SK-N-SH treated with all-trans-retinoic acid at 6 μM for 48 hours (cell line): Measurements from ENCODE around the gene PPL.

Experiments used
- ATAC-seq: fragments of 200-7000 bp; cut with Tn5 transposase; 3 replicates; pipeline ENCODE4 v1.9.1; 2020; ENCODE audit warnings: mild to moderate bottlenecking, moderate library complexity
- ARNTL ChIP-seq: fragments of 450-650 bp; formaldehyde crosslinking; IDR thresholded peaks from 2 replicates; pipeline ENCODE4 v1.5.0; 2020; ENCODE audit warnings: low read depth, mild to moderate bottlenecking, moderate library complexity, borderline replicate concordance
- BACH2 ChIP-seq: fragments of 250-450 bp; sonication (Bioruptor Pico); IDR thresholded peaks from 2 replicates; pipeline ENCODE4 v1.9.0; 2021; ENCODE audit warnings: mild to moderate bottlenecking, borderline replicate concordance
- CSDC2 ChIP-seq: fragments of 250-450 bp; sonication (Bioruptor Pico); IDR thresholded peaks from 2 replicates; pipeline ENCODE4 v1.5.0; 2020; ENCODE audit warnings: mild to moderate bottlenecking, moderate library complexity
- ESRRG ChIP-seq: fragments of 250-450 bp; sonication (Bioruptor Pico); IDR thresholded peaks from 2 replicates; pipeline ENCODE4 v1.6.1; 2021; ENCODE audit warnings: mild to moderate bottlenecking
- GLIS3 ChIP-seq: fragments of 250-450 bp; sonication (Bioruptor Pico); IDR thresholded peaks from 2 replicates; pipeline ENCODE4 v1.5.0; 2020; ENCODE audit warnings: mild to moderate bottlenecking, moderate library complexity
- ISL1 ChIP-seq: fragments of 250-450 bp; sonication (Bioruptor Pico); IDR thresholded peaks from 2 replicates; pipeline ENCODE4 v2.1.2; 2022; ENCODE audit warnings: mild to moderate bottlenecking, moderate library complexity
- OSR1 ChIP-seq: fragments of 250-450 bp; sonication (Bioruptor Pico); IDR thresholded peaks from 2 replicates; pipeline ENCODE4 v1.8.0; 2022; ENCODE audit warnings: moderate library complexity, mild to moderate bottlenecking, inconsistent platforms
- PPARA ChIP-seq: fragments of 250-450 bp; sonication (Bioruptor Pico); IDR thresholded peaks from 2 replicates; pipeline ENCODE4 v1.5.0; 2020; ENCODE audit warnings: mild to moderate bottlenecking, borderline replicate concordance
- RARB ChIP-seq: fragments of 250-450 bp; sonication (Bioruptor Pico); IDR thresholded peaks from 2 replicates; pipeline ENCODE4 v1.8.0; 2021; ENCODE audit warnings: mild to moderate bottlenecking, moderate library complexity
- SNAI2 ChIP-seq: fragments of 250-450 bp; sonication (Bioruptor Pico); IDR thresholded peaks from 2 replicates; pipeline ENCODE4 v1.5.0; 2020; ENCODE audit warnings: mild to moderate bottlenecking, moderate library complexity
- TCF4 ChIP-seq: fragments of 250-450 bp; sonication (Bioruptor Pico); IDR thresholded peaks from 2 replicates; pipeline ENCODE4 v1.8.0; 2021; ENCODE audit warnings: mild to moderate bottlenecking, moderate library complexity, borderline replicate concordance
- TOX ChIP-seq: fragments of 250-450 bp; sonication (Bioruptor Pico); IDR thresholded peaks from 2 replicates; pipeline ENCODE4 v1.8.0; 2021; ENCODE audit warnings: mild to moderate bottlenecking, moderate library complexity, borderline replicate concordance
- ZC3H10 ChIP-seq: fragments of 250-450 bp; sonication (Bioruptor Pico); IDR thresholded peaks from 2 replicates; pipeline ENCODE4 v1.5.1; 2021; ENCODE audit warnings: mild to moderate bottlenecking, moderate library complexity
- ZFP3 ChIP-seq: fragments of 250-450 bp; sonication (Bioruptor Pico); IDR thresholded peaks from 2 replicates; pipeline ENCODE4 v1.5.0; 2020; ENCODE audit warnings: mild to moderate bottlenecking, moderate library complexity
- ZFP30 ChIP-seq: fragments of 450-650 bp; formaldehyde crosslinking; IDR thresholded peaks from 2 replicates; pipeline ENCODE4 v1.5.0; 2022; ENCODE audit warnings: mild to moderate bottlenecking, moderate library complexity
- ZNF565 ChIP-seq: fragments of 450-650 bp; formaldehyde crosslinking; conservative IDR thresholded peaks from 2 replicates; pipeline ENCODE4 v1.5.0; 2020; ENCODE audit warnings: low read depth, mild to moderate bottlenecking, moderate library complexity
- ZNF70 ChIP-seq: fragments of 450-650 bp; formaldehyde crosslinking; IDR thresholded peaks from 2 replicates; pipeline ENCODE4 v1.5.0; 2020; ENCODE audit warnings: mild to moderate bottlenecking, moderate library complexity
- ZNF8 ChIP-seq: fragments of 450-650 bp; formaldehyde crosslinking; IDR thresholded peaks from 2 replicates; pipeline ENCODE4 v1.5.0; 2020; ENCODE audit warnings: mild to moderate bottlenecking, moderate library complexity
- TF ChIP-seq, protein P1 (sequence below): fragments of 250-450 bp; sonication (Bioruptor Pico); IDR thresholded peaks from 2 replicates; pipeline ENCODE4 v1.5.1; 2020; ENCODE audit warnings: low read depth, mild to moderate bottlenecking, moderate library complexity
- TF ChIP-seq, protein P2 (sequence below): fragments of 250-450 bp; sonication (Bioruptor Pico); IDR thresholded peaks from 2 replicates; pipeline ENCODE4 v1.5.1; 2021; ENCODE audit warnings: mild to moderate bottlenecking, moderate library complexity
- TF ChIP-seq, protein P3 (sequence below): fragments of 250-450 bp; sonication (Bioruptor Pico); IDR thresholded peaks from 2 replicates; pipeline ENCODE4 v1.8.0; 2020; ENCODE audit warnings: mild to moderate bottlenecking, moderate library complexity, borderline replicate concordance
- TF ChIP-seq, protein P4 (sequence below): fragments of 250-450 bp; sonication (Bioruptor Pico); IDR thresholded peaks from 2 replicates; pipeline ENCODE4 v1.8.0; 2021; ENCODE audit warnings: low read depth, mild to moderate bottlenecking, moderate library complexity, borderline replicate concordance
- TF ChIP-seq, protein P5 (sequence below): fragments of 250-450 bp; sonication (Bioruptor Pico); IDR thresholded peaks from 2 replicates; pipeline ENCODE4 v1.5.0; 2020; ENCODE audit warnings: mild to moderate bottlenecking, moderate library complexity

PPL gene

DNA sequence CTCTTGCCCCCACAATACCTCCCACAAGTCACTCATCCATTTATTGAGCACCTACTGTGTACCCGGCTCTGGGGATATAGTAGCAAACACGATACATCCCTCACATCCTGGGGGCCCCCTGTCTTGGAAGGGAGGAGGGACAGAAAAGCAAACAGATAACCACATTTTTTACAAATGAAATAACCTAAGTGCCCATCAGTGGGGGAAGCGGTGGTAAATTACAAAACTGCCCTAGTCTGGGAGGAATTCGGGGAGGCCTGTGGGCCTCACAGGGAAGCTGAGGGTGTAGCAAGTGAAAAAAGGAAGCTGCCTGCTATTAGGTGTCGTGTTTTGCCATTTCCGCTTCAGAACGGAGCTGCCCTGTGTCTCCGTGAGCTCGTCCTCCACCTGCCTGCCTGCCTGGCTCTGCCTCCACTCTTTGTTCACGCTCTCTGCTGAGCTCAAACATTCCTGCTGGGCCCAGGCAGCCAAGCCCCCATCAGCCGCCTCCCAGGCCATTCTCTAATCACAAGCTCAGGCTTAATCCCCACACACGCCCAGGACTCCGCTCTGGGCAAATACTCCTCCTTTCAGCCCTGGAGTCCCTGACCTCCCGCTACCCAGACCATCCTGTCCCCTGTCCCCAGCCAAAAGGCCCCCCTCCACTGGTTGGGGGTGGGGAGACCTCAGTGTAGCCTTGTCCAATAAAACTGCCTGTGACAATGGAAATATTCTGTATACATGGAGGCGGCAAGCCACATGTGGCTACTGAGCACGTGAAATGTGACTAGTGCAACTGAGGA lies 11.0 kb upstream of the PPL start:
- no peak for ATAC-seq
- TF ChIP-seq, protein P1, sequence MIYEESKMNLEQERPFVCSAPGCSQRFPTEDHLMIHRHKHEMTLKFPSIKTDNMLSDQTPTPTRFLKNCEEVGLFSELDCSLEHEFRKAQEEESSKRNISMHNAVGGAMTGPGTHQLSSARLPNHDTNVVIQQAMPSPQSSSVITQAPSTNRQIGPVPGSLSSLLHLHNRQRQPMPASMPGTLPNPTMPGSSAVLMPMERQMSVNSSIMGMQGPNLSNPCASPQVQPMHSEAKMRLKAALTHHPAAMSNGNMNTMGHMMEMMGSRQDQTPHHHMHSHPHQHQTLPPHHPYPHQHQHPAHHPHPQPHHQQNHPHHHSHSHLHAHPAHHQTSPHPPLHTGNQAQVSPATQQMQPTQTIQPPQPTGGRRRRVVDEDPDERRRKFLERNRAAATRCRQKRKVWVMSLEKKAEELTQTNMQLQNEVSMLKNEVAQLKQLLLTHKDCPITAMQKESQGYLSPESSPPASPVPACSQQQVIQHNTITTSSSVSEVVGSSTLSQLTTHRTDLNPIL: no peak
- TF ChIP-seq ZC3H10 (CRISPR knock-in tag) (no peak), PPARA (CRISPR knock-in tag) (no peak), CSDC2 (CRISPR knock-in tag) (no peak), SNAI2 (CRISPR knock-in tag) (no peak), GLIS3 (no peak), ZNF70 (no peak), RARB (no peak), TCF4 (CRISPR knock-in tag) (no peak), ARNTL (CRISPR knock-in tag) (no peak), ZFP3 (CRISPR knock-in tag) (no peak), BACH2 (CRISPR knock-in tag) (no peak), ZNF565 (no peak), ZNF8 (no peak), ZFP30 (CRISPR knock-in tag) (no peak), ISL1 (CRISPR knock-in tag) (no peak), OSR1 (CRISPR knock-in tag) (no peak)
- TF ChIP-seq, protein P2, sequence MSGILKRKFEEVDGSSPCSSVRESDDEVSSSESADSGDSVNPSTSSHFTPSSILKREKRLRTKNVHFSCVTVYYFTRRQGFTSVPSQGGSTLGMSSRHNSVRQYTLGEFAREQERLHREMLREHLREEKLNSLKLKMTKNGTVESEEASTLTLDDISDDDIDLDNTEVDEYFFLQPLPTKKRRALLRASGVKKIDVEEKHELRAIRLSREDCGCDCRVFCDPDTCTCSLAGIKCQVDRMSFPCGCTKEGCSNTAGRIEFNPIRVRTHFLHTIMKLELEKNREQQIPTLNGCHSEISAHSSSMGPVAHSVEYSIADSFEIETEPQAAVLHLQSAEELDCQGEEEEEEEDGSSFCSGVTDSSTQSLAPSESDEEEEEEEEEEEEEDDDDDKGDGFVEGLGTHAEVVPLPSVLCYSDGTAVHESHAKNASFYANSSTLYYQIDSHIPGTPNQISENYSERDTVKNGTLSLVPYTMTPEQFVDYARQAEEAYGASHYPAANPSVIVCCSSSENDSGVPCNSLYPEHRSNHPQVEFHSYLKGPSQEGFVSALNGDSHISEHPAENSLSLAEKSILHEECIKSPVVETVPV: no peak
- TF ChIP-seq, protein P3, sequence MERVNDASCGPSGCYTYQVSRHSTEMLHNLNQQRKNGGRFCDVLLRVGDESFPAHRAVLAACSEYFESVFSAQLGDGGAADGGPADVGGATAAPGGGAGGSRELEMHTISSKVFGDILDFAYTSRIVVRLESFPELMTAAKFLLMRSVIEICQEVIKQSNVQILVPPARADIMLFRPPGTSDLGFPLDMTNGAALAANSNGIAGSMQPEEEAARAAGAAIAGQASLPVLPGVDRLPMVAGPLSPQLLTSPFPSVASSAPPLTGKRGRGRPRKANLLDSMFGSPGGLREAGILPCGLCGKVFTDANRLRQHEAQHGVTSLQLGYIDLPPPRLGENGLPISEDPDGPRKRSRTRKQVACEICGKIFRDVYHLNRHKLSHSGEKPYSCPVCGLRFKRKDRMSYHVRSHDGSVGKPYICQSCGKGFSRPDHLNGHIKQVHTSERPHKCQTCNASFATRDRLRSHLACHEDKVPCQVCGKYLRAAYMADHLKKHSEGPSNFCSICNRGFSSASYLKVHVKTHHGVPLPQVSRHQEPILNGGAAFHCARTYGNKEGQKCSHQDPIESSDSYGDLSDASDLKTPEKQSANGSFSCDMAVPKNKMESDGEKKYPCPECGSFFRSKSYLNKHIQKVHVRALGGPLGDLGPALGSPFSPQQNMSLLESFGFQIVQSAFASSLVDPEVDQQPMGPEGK (CRISPR knock-in tag): no peak
- TF ChIP-seq, protein P4, sequence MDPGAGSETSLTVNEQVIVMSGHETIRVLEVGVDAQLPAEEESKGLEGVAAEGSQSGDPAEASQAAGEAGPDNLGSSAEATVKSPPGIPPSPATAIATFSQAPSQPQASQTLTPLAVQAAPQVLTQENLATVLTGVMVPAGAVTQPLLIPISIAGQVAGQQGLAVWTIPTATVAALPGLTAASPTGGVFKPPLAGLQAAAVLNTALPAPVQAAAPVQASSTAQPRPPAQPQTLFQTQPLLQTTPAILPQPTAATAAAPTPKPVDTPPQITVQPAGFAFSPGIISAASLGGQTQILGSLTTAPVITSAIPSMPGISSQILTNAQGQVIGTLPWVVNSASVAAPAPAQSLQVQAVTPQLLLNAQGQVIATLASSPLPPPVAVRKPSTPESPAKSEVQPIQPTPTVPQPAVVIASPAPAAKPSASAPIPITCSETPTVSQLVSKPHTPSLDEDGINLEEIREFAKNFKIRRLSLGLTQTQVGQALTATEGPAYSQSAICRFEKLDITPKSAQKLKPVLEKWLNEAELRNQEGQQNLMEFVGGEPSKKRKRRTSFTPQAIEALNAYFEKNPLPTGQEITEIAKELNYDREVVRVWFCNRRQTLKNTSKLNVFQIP (CRISPR knock-in tag): no peak

DNA sequence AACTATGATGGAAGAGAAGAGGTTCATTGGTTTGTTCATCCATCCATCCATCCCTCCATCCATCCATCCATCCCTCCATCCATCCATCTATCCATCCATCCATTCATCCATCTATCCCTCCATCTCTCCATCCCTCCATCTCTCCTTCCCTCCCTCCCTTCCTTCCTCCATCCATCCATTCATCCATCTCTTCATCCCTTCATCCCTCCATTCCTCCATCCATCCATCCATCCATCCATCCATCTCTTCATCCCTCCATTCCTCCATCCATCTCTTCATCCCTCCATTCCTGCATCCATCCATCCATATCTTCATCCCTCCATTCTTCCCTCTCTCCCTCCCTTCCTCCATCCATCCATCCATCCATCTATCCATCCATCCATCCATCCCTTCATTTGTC lies 10.0 kb upstream of the PPL start:
- TF ChIP-seq ZNF565 (no peak), ZNF70 (no peak), RARB (no peak), ESRRG (CRISPR knock-in tag) (no peak), TOX (CRISPR knock-in tag) (no peak), OSR1 (CRISPR knock-in tag) (no peak), PPARA (CRISPR knock-in tag) (no peak), SNAI2 (CRISPR knock-in tag) (no peak), ZFP30 (CRISPR knock-in tag) (no peak), ZNF8 (no peak), BACH2 (CRISPR knock-in tag) (no peak), ISL1 (CRISPR knock-in tag) (no peak), ZC3H10 (CRISPR knock-in tag) (no peak), ZFP3 (CRISPR knock-in tag) (no peak)
- TF ChIP-seq, protein P3 (CRISPR knock-in tag): no peak
- TF ChIP-seq, protein P2: no peak
- TF ChIP-seq, protein P4 (CRISPR knock-in tag): no peak
- TF ChIP-seq, protein P5, sequence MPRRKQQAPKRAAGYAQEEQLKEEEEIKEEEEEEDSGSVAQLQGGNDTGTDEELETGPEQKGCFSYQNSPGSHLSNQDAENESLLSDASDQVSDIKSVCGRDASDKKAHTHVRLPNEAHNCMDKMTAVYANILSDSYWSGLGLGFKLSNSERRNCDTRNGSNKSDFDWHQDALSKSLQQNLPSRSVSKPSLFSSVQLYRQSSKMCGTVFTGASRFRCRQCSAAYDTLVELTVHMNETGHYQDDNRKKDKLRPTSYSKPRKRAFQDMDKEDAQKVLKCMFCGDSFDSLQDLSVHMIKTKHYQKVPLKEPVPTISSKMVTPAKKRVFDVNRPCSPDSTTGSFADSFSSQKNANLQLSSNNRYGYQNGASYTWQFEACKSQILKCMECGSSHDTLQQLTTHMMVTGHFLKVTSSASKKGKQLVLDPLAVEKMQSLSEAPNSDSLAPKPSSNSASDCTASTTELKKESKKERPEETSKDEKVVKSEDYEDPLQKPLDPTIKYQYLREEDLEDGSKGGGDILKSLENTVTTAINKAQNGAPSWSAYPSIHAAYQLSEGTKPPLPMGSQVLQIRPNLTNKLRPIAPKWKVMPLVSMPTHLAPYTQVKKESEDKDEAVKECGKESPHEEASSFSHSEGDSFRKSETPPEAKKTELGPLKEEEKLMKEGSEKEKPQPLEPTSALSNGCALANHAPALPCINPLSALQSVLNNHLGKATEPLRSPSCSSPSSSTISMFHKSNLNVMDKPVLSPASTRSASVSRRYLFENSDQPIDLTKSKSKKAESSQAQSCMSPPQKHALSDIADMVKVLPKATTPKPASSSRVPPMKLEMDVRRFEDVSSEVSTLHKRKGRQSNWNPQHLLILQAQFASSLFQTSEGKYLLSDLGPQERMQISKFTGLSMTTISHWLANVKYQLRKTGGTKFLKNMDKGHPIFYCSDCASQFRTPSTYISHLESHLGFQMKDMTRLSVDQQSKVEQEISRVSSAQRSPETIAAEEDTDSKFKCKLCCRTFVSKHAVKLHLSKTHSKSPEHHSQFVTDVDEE (CRISPR knock-in tag): no peak
- ATAC-seq: no peak
